AG09309 (cell line): ENCODE data around the gene DBNL.

Experiments
- DNase-seq: peaks from one replicate; pipeline ENCODE4 v3.0.0-alpha.2; 2010; ENCODE audit warnings: low read depth
- H3K4me3 ChIP-seq: 2 replicates; pipeline ENCODE4 v1.5.1; 2011; ENCODE audit warnings: mild to moderate bottlenecking, low read depth, low read length, moderate library complexity; ENCODE audit not compliant: control insufficient read depth
- TF ChIP-seq, protein P1 (sequence below): IDR thresholded peaks from 2 replicates; pipeline ENCODE4 v1.5.1; 2011; ENCODE audit warnings: mild to moderate bottlenecking, low read depth, low read length, inconsistent platforms; ENCODE audit not compliant: insufficient read depth, control insufficient read depth; ENCODE audit errors: missing control alignments

DBNL gene

GRCh38 chr7:44076101-44076895 is 31.8 kb downstream of the DBNL start:
- TF ChIP-seq, protein P1, sequence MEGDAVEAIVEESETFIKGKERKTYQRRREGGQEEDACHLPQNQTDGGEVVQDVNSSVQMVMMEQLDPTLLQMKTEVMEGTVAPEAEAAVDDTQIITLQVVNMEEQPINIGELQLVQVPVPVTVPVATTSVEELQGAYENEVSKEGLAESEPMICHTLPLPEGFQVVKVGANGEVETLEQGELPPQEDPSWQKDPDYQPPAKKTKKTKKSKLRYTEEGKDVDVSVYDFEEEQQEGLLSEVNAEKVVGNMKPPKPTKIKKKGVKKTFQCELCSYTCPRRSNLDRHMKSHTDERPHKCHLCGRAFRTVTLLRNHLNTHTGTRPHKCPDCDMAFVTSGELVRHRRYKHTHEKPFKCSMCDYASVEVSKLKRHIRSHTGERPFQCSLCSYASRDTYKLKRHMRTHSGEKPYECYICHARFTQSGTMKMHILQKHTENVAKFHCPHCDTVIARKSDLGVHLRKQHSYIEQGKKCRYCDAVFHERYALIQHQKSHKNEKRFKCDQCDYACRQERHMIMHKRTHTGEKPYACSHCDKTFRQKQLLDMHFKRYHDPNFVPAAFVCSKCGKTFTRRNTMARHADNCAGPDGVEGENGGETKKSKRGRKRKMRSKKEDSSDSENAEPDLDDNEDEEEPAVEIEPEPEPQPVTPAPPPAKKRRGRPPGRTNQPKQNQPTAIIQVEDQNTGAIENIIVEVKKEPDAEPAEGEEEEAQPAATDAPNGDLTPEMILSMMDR, result no peak
- H3K4me3 ChIP-seq, result no peak overlapping the region
- DNase-seq, result no peak

DNA sequence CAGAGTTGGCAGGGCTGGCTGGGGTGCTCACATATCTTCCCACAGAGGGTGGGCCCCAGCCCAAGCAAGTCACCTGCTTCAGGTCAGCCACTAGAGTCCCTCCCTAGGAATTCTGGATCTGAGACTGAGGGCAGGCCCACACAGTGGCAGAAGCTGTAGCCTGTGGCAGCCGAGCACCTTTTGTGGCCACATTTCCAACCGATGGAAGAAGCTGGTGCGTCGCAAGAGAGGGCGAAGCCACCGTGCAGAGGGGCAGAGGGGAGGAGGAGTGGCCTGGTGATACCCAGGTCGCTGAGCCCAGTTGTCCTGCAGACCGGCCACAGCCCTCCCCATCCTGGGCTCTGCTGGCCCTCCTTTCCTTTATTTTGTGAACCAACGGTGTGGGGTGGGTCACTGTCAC is 32.6 kb downstream of the DBNL start:
- no peak for DNase-seq
- H3K4me3 ChIP-seq, result no peak overlapping the region
- TF ChIP-seq, protein P1, result no peak

DNA sequence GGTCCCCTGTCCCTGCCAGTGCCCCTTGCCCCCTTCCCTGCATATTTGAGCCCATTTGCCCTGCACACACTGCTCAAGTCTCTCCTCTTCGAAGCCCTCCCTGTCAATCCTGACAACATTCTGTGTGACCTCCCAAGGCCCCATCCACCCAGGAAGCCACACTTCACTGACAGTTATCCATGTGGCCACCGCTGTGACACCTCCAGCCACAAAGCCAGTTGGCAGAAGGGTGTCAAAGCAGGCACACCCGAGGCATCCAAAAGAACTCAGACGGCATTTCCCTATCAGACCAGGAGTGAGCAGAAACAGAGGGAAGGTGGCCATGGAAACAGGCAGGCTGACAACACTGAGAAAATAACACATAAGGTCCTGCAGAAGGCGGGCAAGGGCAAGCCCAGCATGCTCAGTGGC is 33.2 kb downstream of the DBNL start:
- H3K4me3 ChIP-seq, result no peak overlapping the region
- DNase-seq, result no peak
- TF ChIP-seq, protein P1, result no peak

DNA sequence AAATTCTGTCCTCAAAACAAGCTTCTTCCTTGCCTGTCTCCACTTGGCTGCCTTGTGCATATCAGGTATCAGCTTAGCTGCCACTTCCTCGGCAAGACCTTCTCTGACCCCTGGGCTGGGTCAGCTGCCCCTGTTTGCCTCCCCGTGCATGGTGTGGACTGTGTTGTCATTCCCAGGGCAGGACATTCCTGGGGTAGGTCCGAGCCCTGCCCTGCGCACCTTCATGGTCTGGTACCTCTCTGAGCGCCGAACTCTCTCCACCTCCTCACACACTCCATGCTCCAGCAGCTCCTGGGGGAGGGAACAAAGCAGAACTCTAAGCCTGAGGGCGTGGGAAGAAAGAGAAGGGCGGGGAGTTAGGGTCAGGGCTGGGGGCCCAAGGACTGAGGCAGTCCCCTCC is 34.0 kb downstream of the DBNL start:
- no peak for DNase-seq
- H3K4me3 ChIP-seq, result no peak overlapping the region
- TF ChIP-seq, protein P1, result no peak

DNA sequence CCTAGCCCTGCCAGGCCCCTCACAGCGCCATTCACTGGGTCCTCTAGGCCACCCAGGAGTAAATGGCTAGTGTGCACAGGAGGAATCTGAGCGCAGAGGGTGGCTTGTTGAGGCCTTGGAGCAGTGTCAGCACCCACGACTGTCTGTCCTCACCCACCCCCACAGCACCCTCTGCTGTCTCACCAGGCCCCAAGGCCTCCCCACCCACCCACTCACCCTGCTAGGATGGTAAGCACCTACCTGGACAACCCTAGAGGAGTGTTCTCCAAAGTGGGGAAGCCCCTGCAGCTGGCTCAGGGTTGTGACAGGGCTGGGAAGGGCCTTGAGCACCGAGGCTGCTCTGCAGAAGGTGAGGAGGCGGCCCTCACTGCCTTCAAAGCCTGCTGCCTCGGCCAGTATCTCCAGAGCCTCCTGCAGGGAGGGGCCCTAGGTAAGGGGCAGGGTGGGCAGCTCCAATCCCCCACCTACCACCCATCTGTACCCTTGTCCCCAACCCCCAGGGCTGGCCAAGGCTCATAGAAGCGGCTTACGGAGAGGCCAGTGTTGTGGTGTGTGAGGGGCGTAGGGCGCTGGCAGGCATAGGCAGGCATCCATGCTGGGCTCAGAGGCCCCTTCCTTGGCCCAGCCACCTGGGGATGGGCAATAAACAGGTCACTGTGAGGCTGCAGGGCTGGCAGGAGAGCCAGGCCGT is 35.0 kb downstream of the DBNL start:
- no peak for DNase-seq
- H3K4me3 ChIP-seq, result no peak overlapping the region
- TF ChIP-seq, protein P1, result no peak

GRCh38 chr7:44080118-44080517 is 35.6 kb downstream of the DBNL start:
- DNase-seq, result no peak
- H3K4me3 ChIP-seq, result no peak overlapping the region
- TF ChIP-seq, protein P1, result no peak
